ENCODE data around the gene RHOJ.

RHOJ gene

DNA sequence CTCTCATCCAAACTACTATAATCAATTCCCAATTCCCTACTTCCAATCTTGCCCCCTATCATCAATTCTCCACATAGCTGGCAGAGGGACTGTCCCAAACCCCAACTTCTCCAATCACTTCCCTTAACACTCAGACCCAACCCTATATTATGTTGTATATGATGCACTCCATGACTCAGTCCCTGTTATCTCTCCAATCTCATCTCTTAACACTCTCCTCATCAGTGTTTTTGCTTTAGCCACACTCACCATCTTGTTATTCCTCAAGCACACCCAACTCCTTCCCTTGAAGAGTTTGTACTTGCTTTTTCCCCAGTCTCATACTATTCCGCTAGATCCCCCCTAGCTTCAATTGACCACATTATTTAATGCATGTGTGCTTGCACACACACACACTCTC, 4.9 kb downstream of the RHOJ start:
- no peak for DNase-seq

DNA sequence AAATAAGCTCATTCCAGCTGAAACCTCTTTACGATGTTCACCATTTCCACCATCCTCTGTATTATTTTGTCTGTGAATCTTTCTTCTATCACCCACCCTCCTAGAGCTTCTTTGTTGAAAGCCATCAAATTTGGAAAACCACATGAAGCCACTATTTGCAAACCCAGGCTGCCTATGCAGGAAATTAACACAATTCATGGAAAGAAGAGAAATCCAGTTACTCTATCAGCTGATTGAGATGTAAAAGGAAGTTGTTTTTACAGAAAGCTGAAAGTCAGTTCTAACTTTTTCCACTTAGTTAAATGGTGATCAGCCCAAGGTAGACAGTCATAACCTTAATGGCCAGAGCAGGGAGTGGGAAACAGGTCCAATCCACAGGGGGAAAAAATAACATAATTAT, 6.6 kb downstream of the RHOJ start:
- no peak for DNase-seq

DNA sequence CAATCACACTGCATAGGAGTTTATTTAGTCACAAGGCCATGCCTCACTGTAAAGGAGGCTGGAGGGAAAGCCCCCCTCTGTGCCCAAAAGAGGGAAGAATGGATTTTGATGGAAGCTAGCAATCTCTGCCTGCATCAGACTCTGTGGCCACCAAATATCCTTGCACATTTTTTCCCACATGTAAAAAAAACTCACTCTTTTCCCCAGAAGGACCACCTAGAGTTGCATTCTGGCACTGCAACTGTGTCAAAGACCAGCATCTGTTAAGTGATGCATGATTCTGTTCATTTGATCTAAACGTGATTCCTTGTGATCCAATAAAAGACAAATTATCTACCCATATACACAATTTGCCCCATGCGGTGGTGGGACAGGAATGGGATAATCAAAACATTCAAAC, 8.0 kb downstream of the RHOJ start:
- no peak for DNase-seq

DNA sequence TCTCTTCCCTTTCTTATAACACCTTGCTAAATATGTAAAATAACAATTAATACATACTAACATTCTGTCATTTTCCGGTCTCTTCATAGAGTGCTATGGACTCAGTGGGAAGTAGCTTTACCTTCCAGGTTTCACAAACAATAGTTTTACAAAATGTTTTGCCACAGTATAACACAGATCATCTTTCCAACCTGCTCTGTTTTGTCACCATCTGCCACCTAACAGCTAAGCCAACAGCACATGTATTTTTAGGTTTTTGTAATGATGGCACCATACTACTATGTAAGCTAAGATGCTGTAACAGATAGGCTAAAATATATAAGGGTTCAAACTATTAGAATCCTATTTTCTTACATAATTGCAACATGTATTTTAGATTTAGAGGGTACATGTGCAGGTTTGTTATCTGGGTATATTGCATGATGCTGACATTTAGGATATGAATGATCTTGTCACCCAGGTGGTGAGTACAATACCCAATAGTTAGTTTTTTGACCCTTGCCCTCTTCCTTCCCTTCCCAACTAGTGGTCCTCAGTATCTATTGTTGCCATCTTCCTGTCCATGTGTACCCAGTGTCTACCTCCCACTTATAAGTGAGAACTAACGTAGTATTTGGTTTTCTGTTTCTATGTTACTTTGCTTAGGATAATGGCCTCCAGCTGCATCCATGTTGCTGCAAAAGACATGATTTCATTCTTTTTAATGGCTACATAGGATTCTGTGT, 8.7 kb downstream of the RHOJ start:
- no peak for DNase-seq

DNA sequence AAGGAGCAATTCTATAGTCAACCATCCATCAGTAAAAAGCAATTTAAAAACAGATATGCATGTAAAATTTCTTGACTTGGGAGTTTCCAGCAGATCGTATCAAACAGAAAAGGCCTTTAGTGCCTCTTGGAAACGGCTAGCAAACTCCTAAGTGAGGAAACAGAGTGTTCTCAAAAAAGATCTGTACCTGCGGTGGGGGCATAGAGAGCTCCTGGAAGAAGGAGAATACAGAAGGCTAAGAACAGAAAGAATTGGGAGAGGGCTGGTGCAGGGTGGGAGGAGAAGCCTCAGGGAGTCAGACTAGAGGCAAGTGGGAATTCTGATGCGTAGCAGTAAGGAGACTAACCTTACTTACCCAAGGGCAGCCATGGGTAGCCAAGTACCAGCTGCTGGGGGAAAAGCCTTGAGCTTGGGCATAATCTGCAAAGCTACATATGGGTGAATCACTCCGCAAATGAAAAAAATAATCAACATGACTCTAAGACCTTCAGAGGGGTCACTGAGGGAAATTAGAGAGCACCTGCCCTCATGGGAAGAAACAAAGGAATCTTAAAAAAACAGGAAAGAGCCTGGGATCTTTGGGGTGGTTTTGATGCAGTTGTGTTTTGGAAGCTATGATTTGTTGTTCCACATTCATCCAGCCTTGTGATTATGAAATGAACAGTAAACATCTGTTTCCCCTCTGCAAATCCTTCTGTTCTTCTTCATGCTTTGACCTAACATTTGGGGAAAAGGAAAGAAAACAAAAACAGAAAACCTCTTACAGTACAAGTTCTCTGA, 10.4 kb downstream of the RHOJ start:
- no peak for DNase-seq

DNA sequence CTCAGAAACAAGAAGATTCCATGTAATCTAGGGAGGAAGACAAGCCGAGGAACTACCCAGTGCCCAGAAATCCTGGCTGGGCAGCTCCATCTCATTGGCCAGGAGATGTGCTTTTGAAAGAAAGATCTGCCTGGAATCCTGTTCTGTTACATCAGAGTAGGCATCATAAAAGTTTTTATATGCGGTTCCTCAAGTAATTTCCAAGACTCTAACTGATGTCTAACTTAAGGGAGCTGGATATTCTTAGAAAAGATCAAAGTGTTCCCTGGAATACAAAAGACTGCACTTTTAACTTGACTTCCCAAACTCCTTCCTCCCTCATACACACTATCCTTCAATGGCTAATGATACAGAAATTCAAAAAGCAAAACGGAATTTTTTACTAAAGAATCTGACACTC, 16.3 kb downstream of the RHOJ start:
- no peak for DNase-seq

DNA sequence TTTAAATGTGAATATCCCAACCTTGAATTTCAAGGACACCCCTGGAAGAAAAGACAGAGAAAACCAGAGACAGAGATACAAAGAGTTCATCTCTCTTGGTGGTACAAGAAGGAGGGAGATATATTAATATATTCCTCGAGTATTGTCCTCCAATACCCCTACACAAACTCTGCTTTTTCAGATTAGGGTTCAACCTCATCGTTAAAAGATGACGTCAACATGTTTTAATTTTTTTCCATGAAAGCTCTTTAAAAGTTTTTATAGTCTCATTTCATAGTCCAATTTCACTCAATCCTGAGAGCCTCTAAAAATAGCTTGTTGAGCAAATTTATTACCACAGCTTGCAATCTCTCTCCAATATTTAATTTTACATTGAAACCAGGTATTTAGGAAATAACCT, 19.4 kb downstream of the RHOJ start:
- no peak for DNase-seq

DNA sequence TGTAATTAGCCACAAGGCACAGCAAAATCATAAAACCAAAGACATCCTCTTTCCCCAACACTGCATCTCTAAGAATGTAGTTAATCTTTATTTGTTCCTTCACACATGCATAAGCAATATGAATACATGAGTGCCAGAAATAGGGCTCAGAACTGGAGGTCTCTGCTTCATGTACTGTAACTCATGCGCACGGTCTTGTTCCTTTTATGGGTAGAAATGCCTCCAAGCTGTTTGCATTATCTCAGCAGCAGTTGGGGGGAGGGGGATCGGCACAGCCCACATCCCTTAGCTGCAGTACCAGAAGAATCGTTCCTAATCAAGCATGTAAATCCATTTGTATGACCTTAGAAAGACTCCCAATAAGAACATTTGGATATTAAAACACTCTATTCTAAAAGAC, 20.0 kb downstream of the RHOJ start:
- DNase-seq, result no peak

DNA sequence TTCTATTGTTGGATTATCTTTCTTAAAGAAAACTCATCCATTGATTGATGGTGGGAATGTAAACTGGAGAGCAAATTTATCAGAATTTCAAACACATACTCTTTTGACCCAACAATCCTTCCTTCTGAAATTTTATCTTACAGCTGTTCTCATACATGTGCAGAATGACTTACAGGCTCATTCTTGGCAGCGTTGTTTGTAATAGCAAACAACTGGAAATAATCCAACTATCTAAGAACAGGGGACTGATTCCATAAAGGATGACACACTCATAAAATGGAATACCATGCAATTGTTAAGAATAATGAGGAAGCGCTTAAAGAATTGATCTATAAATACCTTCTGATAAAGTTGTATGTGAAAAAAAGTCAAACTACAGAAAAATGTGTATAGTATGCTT, 24.0 kb downstream of the RHOJ start:
- no peak for DNase-seq

DNA sequence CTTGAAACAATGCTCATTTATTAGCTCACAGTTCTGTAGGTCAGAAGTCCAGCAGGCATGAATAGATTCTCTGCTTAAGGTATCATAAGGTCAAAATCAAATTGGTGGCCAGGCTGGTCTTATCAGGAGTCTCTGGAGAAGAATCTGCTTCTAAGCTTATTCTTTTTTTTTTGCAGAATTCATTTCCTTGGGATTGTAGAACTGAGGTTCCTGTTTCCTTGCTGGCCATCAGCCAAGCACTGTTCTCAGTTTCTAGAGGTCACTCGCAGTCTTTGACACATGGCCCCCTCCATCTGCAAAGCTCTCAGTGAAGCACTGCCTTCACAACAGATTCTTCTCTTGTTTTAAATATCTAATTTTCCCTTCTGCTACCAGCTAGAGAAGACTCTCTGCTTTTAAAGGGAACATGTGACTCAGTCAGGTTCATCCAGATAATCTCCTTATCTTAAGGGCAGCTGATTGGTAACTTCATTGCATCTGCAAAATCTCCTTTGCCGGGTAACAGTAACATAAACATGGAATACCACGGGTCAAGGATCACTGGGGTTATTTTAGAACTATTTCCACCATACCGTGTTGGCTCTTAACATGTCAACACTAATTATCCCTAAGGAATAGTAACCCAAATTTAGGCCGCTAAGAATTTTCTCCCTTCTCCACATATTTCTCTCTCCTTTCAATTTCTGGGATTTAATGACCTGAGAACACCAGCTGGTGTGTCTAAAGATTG, 25.3 kb downstream of the RHOJ start:
- no peak for DNase-seq

DNA sequence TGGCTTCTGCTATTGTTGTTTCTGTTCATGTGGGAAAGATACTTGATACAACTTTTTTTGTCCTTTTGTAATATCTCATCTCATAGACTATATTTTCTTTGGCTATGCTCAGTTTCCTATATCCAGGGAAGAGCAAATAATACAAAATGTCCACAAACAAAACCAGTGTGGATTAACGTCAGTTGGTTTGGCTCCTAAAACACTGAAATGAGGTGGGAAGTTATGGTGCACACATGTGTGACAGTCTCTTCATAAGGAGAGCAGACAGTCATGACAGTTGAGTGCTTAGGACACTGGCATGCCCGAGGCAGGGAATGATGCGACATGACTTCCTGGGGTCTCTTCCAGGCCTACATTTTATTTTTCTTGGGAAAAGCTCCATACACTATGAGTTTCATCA, 27.5 kb downstream of the RHOJ start:
- DNase-seq, result no peak

DNA sequence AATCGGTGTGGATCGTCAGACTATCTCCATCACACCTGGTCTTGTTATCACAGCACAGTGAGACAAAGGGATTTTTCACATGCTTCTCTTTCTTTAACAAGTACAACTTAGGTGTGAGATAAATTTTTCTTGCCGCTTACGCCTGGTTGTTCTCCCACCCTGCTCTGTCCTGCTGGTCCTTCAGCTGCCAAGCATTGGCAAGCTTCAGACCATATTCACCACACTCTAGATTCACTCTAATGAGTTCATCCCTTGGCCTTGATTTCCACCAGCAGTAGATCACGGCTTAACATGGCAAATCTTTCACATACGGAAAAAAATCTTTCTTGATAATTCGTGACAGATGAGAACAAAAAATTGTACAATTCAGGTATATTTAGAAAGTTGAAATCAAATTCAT, 33.5 kb downstream of the RHOJ start:
- no peak for DNase-seq

DNA sequence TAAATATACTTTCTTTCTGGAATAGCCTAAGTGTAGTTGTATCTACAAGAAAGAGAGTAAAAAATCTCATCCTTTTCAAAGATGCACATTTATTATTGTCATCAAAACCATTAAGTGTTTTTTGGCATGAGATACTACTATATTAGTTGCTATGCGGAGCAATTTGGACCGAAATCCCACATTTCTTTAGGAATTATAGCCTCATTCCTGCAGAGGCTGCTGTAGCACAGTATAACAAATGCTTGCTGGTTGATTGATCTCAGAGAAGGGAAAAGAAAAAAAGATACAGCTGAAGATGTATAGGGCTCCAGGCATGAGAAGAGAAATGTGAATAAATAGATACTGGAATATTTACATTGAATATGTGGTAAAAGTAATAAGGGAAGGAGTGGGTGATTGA, 36.0 kb downstream of the RHOJ start:
- no peak for DNase-seq

DNA sequence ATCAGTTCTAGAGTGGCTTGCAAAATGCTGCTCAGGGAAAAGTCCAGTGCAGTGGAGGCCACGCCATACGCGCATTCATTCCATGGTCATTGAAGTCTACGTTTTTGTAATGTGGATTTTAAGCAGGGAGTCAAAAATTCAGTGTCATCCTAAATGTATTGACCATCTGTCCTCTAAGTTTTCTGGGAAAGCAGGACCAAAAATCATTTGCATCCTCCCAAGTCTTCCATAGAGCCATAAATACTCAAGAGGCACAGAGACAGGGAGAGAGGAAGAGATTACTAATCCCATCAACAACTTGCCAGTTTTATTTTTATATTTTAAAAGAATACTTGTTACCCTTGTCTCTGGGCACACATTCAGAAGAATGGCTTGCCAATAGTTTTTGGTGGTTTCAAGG, 36.9 kb downstream of the RHOJ start:
- DNase-seq, result no peak

DNA sequence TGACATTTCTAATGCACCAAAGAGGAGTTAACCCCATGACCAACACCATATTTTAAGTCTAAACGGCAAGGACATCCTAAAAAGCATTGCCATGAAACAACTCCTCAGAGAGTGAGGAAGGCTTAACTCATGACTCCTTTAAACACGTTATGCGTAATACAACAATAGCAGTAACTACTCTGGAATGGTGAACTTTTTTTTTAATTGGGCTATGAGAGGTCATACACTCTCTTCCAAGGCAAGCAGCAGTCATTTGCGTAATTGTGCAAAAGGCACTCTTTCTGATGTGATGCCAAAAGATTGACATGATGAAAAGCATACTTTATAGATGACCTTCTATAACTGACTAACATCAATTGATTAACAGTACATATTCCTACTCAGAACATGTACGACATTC, 39.4 kb downstream of the RHOJ start:
- DNase-seq, result no peak

DNA sequence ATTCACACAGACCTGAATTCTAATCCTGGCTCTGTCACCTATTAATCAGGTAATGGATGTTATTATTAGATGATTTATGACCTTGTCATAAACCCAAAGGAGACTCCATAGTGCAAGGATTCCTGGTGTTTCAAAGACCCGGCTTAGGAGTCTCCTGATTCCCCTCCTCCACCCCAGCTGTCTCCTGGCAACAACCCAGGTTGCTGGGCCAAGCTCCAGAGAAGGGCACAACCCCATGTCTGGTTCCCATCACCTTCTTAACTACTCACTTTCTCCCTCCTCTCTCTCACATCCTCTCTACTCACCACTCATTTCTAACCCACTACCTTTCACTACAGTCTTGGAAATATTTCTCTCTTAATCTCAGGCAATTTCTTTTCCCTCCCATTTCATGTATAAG, 41.6 kb downstream of the RHOJ start:
- DNase-seq, result no peak

DNA sequence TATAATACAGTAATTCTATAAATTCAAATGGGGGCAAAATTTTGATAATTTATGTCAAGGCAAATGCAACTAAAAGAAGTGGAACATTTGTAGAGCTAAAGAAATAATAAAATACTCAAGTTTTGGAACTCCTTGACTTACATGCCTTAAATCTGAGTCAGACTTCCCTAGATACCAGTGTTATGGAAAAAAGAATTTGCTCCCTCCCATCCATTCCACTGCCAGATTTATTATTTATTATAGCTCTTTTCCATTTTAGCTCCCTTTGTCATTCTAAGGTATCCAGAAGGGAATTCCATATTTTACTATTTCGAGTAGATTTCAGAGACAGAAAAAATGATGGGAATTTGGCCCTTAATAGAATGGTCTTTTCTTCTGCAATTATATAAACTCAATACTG, 44.0 kb downstream of the RHOJ start:
- no peak for DNase-seq

DNA sequence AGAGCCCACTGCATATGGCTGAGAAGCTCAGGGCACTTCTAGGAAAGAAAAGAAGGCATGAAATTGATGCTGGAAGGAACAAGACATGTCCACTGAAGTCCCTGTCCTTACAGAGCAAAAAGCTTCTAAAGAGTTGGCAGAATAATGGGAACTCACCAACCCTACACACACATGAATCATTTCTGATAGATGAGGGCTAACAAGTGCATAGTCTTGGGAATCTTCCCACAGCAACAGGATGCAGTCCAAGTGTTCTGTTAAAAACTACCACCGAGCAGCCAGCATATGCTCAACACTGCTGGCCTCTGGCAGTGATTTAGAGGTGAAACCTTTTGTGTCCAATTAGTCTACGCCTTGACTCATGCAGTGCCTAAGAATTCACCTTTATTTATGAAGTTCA, 44.8 kb downstream of the RHOJ start:
- DNase-seq, result no peak

DNA sequence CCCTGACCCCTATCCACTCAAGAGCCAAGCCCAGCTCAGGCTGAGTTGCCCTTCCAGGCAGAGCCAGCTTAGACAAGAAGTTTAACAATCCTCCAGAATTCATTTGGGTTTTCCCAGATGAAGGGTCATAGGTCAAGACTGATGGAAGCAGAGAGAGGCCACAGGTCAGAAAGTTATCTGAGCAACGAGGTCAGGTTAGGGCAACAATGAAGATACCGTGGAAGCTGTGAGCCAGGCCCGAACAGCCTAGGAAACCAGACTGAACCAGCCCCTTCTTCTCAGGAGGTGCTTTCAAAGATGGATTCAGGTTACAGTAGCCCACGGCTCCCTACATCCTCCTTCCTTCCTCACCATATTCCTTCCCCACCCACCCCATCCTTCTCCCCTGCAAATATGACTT, 53.1 kb downstream of the RHOJ start:
- no peak for DNase-seq

DNA sequence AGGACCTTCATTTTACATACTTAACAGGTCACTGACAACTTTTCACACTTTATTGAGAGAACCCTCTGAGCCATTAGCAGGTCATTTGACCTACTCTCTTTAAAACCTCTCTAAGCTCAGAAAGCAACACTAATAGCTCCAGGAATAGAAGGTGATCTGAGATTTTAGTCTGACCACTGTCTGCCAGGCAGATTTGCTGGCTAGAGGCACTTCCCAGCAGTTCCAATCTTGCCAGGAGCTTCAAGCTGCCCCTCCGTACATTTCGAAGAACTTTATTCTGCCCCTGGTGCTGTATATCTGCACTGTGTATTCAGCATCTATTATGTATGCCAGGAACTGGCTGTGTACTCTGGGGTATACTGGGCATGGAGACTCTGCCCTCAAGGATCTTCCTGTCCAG, 58.2 kb downstream of the RHOJ start:
- DNase-seq, result no peak

DNA sequence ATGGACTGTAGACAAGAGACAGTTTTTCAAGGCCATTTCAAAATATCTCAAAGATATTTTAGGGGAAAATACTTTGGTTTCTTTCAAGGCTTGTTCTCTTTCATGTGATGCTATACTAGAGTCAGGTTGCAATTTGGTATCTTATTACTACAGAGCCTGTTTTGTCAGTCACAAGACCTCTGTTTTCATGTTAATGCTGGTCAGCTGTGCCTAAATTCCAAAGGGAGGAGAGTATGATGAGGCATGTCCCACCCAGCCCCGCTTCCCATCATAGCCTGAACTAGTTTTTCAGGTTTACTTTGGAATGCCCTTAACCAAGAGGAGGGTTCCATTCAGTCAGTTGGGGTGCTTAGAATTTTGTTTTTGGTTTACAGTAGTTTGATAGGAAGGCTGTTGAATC, 61.9 kb downstream of the RHOJ start:
- DNase-seq, result no peak

DNA sequence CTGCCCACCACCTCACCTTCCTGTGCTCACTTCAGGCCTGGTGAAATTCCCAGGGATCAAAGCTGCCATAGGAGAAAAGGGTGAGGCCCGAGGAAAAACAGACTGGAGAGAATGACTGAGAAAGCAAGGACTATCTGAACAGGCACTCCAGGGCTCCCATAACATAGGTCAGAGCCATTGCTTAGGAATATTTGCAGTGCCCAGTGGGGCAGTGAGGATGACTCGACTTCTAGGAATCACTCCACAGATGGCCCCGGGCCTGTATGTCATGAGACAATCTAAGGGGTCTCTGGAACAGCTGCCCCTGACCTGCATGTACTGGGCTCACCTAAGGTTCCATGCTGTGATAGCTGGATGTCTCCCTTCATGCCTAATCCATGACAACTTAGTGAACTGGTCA, 62.9 kb downstream of the RHOJ start:
- DNase-seq, result no peak

DNA sequence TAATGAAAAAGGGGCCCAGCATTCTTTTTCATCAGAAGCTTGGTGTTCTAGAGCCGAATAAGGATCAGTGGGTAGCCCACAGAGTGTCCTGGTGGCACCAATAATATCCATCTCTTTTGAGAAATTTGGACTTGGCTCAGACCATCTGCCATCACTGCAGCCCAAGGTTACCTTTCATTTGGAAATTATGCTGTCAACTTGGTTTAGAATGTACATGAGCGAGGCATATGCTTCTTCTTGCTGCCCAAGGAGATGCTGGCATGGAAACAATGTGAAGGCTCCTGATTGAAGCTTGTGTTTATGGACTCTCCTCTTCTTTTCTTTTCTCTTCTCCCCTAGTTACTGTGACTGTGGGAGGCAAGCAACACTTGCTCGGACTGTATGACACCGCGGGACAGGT, 64.5 kb downstream of the RHOJ start:
- DNase-seq, result no peak

DNA sequence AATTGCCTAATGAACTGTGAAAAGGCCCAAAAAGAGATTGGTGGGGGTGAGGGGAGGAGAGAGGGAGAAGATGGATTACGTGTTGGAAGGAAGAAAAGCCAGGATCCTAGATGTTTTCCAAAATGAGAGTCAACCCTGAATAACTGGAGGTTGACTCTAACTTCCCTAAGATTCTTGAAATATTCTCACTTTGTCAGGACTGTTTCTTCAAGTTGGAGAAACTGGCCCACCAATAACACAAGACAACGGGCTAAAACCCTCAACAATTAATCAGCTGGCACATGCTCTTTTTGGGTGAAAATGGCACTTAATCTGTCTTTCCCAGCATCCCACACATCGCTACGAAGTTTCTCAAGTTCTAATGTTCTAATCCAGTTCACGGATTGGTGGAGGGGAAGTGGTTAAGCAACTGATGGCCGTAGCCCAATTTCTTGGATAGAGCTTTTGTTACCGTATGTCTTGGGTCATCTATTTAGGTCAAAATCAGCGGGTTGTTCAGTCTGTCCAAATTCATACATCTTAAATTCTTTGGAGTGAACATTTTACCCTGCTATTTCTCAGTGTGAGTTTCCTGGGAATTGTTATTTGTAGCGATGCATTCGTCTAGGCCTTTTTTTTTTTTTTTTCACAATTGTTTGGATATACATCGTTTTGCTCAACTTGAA, 65.5 kb downstream of the RHOJ start:
- DNase-seq, result no peak

All from NCI-H2029 treated with DMSO at 0.1 percent for 48 hours (cell line).